Astrocyte (in vitro differentiated cells and primary cell): ENCODE data around the gene CLCN1.

Experiments
- CTCF ChIP-seq: IDR thresholded peaks from 2 replicates; pipeline ENCODE4 v1.5.1; 2011; ENCODE audit warnings: low read depth, mild to moderate bottlenecking, inconsistent platforms, low read length, moderate library complexity; ENCODE audit not compliant: insufficient read depth
- EZH2 ChIP-seq: IDR thresholded peaks from 2 replicates; pipeline ENCODE4 v1.6.1; 2012; ENCODE audit warnings: mild to moderate bottlenecking, low read length, inconsistent platforms; ENCODE audit not compliant: insufficient read depth

GRCh38 chr7:143288836-143289235 lies 27.1 kb upstream of the CLCN1 start:
- no peak for TF ChIP-seq CTCF
- TF ChIP-seq EZH2 = no peak
